KG1 (cell line): Measurements from ENCODE around the gene MMP11.
"Not testable (repeated sequence)": the region's sequence is repeated elsewhere in the genome, so short reads cannot be mapped to it uniquely, and the experiment has no call there.

Source experiments
- DNase-seq: peaks from one replicate; lab custom pipeline; 2025; lab: John Stamatoyannopoulos, UW

MMP11 gene

DNA sequence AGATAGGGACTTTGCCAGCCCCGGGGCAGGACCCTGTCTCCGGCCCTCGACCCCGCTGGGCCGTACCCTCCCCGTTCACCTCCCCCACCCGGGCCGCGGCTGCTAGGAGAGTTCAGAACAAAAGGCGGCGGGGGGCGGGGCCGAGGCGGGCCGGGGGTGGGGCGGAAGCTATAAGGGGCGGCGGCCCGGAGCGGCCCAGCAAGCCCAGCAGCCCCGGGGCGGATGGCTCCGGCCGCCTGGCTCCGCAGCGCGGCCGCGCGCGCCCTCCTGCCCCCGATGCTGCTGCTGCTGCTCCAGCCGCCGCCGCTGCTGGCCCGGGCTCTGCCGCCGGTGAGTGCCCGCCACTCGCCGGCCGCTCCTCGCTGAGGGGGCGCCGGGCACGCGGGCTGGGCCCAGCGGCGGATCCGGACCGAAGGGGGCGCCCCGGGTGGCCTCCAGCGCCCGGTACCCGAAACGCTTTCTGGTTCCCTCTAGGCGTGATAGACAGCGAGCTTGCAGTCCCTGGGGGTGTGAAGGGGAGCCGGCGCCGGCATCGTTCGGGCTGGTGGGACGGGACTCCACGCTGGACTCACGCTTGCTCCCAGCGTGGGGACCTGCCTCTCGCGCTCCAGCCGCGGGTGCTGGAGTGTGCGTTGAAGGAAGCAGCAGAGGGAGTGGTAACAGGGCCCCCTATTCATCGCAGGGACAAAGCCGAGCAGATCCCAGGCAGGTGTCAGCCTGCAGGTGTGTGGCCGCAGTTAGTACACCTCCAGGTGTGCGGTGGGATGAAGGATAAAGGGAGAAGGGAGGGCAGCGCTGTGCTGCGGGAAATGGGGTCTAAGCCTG, at the start of gene MMP11:
TSS of gene MMP11 (plus strand) at position 201 of the 825 bp plus-strand sequence. CDS start at position 223, 22 bp downstream.
- no peak for DNase-seq

GRCh38 chr22:23728108-23728507, 44.5 kb upstream of the MMP11 start:
- not testable (repeated sequence) for DNase-seq

- no peak for DNase-seq
These were observed 35.0 kb upstream of the MMP11 start for GRCh38 chr22:23737696-23738095.

GRCh38 chr22:23742505-23743264, 30.0 kb upstream of the MMP11 start:
- DNase-seq: no peak

- no peak for DNase-seq
These were observed 29.3 kb upstream of the MMP11 start for GRCh38 chr22:23743303-23743705.

DNA sequence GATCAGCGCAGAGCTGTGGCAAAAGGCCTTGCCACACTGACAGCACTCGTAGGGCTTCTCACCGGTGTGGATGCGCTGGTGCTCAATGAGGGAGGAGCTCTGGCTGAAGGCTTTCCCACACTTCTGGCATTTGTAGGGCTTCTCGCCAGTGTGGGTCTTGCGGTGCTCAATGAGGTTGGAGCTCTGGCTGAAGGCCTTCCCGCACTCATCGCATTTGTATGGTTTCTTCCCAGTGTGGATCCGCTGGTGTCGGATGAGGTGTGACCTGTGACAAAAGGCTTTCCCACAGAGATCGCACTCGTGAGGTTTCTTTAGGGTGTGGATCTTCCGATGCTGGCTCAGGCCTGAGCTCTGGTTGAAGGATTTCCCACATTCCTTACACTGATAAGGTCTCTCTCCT, 28.6 kb upstream of the MMP11 start:
- DNase-seq: no peak

GRCh38 chr22:23744485-23744884, 28.2 kb upstream of the MMP11 start:
- DNase-seq: no peak

DNA sequence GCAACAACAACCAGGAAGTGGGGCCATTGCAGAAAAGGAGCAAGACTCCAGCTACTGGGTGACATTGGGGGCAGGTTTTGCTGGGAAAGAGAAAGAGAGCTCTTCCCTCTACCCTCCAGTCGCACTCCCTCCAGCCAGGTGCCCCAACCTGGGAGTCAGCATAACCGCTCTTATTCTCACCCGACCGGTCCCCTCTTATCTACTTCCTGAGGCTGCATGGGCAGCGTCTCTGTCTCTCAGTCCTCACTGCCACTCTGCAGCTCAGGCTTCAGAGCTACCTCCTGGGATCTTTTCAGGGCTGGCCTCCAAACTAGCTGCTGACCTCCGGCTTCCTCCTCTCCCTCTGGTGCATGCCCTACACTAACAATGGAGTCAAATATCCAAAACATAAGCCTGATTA, 26.9 kb upstream of the MMP11 start:
- no peak for DNase-seq

- DNase-seq: no peak
These were observed 22.8 kb upstream of the MMP11 start for GRCh38 chr22:23749841-23750301.

DNA sequence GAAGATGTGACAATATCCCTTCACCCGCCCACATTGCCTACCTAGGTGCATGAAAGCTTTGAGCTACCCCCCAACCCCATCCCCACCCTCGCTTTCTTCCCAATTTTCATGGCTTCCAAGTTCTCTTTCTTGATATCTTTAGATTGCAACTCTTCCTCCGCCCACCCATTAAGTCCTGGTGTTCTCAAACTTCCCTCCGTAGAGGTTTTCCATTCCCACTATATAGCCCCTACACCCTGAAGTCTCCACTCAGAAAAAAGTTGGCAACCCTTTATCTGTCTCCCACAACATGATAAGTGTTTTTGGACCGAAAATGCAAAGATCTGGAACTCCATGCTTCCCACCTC, 22.3 kb upstream of the MMP11 start:
- no peak for DNase-seq

DNA sequence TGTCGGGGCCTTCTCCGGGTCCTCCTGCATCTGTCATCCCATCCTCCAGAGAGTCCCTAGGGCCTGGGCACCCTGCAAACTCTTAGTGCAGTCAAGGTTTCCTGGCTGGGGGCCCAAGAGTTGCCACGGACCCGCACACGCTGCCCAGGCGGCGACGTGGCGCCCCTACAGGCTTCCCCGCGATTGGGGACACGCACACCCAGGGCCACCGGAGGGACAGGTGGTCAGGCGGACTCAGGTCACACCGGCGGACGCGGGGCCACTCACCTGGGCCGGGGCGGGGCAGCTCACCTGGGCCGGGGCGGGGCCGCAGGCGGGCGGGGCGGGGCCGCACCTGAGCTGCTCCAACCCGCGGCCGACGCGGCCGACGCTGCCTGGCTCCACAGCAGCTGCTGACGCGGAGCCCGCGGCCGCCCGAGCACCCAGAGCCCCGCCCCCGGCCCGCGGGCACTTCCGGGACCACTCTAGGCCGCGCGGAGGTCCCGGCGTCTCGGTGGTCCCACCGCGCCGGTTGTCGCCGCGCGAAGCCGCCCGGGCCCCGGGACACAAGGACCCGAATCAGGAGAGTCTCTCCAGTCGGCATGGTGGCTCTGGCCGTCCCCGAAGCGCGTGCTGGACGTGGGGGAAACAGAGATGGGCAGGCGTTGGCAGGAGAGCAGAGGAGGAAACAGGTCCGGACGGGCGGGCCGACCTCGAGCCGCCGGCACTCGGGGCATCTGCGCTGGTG, 21.8 kb upstream of the MMP11 start, which contains the start of gene ZNF70:
TSS of gene ZNF70 (minus strand) at position 399 of the 727 bp plus-strand sequence. CDS start 5,972 bp downstream, outside the sequence.
- peak; percentile 87 for DNase-seq

GRCh38 chr22:23751441-23751996, 21.1 kb upstream of the MMP11 start:
- no peak for DNase-seq

GRCh38 chr22:23752090-23752691, 20.5 kb upstream of the MMP11 start:
- peak; percentile 43 for DNase-seq

DNA sequence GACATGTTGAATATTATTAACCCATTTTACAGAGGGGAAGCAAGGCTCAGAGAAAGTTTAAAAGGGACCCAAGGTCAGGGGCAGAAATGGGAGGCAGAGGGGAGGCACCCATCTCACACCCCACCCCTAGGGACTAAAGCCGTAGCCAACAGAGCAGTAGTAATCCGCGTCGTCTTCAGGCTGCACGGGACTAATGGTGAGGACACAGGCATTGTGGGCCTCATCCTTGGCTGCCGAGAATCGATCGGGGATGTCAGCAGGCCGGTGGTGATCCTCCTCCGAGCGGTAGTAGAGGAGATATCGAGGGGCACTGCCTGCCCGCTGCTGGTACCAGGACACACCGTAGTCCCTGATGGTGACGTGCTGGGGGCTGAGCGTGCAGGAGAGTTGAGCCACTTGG, 19.9 kb upstream of the MMP11 start:
- no peak for DNase-seq

DNA sequence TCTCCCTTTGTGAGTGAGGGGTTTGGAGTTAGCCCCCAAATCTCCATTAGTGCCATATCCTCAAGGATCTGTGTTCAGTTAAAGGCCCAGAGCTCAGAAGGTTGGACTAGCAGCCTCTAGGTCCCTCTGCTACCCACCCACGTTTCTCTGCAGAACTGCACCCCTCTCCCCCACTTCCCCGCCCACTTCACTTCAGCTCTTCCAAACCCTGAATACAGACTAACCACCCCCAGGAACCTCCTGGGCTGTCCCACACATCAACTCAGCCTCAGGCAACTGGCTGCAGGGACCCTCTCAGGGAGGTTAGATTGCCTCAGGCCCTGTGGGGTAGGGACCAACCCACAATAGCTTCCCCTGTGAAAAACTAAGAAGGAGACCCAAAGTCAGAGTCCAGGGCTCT, 19.3 kb upstream of the MMP11 start:
- no peak for DNase-seq

- no peak for DNase-seq
These were observed 18.3 kb upstream of the MMP11 start, which contains the start of gene VPREB3 for GRCh38 chr22:23754220-23754919. Gene VPREB3, minus strand, starts transcription at chr22:23754425. Its CDS starts 62 bp downstream, at chr22:23754363.

GRCh38 chr22:23754980-23755636, 17.5 kb upstream of the MMP11 start:
- DNase-seq: no peak

- no peak for DNase-seq
These were observed 16.9 kb upstream of the MMP11 start for GRCh38 chr22:23755711-23756110.

- DNase-seq: no peak
These were observed 15.8 kb upstream of the MMP11 start for GRCh38 chr22:23756891-23757290.

DNA sequence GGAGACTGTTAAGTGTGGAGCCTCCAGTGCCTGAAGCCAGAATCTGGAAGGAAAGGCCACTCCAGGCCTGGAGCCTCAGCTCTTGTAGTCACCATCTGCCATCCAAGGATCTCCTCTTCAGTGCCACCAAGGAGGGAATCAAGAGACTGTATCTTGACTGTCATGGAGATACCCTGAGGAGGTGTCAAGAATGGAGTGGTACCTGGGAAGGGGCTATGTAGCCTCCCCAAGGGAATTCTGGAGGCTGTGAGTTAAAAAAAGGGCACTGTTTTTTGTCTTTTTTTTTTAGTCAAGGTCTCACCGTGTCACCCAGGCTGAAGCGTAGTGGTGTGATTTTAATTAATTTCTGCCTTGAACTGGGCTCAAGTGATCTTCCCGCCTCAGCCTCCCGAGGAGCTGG, 13.1 kb upstream of the MMP11 start:
- DNase-seq: no peak
